ENCODE results near the gene RAPGEF2.
A peak's percentile ranks its signal among the peaks of the same experiment; 100 is the strongest.
"Not testable (repeated sequence)": the region's sequence is repeated elsewhere in the genome, so short reads cannot be mapped to it uniquely, and the experiment has no call there.

The RAPGEF2 gene

DNA sequence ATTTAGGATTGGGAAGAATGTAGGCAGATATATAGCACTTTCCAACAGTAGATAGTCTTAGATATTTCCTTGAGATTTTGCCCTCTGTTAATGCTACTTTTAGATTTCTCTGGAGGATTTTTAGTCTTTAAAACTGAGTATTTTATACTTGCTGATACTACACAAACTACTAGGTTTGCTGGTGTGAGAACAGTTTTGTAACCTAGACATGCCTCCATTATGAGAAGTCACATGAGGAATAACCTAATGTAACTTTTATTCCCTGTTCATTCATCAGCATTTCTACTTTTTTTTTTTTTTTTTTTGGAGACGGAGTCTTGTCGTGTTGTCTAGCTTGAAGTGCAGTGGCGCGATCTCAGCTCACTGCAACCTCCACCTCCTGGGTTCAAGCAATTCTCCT lies 137.2 kb downstream of the RAPGEF2 start:
- no peak for DNase-seq (ENCODE audit: low read depth)

DNA sequence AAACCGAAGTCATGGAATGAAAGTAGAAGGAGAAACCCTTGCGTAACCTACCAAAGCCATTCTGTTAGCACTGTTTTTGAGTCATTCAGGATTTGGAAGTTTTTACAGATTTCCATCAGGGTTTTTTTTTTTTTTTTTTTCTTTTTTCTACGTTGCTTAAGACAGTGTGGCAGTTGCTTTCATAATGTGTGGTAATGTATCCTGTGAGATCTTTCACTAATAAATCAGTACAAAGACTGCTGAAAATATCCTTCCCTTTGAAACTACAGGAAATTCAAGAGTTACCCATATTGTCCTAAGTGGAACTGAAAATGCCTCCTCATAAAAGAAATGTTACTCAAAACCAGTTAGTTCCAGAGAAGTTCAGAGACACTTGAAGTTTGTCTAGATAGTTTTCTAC lies 137.8 kb downstream of the RAPGEF2 start:
- peak; percentile 57 for DNase-seq (ENCODE audit: low read depth)

DNA sequence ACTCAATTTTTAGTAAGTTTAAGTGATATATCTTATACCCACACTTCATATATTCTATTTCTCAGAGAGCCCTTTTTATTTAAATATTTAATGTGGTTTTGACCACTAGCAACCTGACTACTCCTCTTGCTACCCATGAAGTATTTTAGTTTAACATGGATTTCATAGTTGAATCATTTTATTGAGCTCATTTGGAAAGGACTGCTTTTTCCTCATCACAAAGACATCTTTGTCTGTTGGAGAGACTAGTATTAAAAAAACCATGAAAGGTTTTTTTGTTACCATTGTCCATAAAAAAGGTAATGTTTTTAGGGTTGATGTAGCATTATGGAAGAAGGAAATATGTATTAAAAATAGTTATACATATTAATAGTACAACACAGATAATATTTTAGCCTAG lies 139.5 kb downstream of the RAPGEF2 start:
- DNase-seq (ENCODE audit: low read depth), result no peak

DNA sequence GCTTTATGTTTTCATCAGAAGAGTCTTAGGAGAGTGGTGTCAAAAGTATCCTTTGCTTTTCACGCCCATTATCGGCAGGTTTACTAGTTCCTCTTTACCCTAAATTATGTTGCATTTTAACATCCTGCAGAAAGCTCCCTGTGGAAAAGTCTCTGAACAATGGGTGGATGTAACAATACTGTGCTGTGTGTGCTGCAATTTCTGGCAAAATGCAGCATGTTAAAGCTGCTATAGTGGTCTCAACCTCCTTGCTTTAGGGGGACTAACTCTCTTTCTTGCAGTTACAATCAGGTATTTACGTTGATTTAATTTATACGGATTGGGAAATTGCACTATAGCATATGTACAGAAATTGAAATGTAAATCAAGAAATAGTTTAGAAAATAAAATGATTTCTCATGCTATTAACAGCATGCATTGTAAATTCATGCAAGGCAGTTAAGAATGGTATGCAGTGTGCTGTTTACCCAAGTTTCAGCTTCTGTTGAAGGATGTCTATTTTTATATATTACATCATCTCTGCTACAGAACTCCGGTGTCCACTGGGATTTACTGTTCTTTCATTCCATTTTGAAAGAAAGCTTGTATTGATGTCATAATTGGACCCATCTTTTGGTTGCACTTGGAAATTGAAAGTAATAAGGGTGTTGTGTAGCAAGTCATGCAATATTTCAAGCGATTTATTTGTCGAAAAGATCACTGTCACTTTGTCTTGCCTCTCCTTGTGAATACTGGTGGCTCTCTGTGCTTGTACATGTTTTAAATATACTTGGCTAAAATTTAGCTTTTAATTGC lies 145.7 kb downstream of the RAPGEF2 start:
- peak; percentile 40 for DNase-seq (ENCODE audit: low read depth)

DNA sequence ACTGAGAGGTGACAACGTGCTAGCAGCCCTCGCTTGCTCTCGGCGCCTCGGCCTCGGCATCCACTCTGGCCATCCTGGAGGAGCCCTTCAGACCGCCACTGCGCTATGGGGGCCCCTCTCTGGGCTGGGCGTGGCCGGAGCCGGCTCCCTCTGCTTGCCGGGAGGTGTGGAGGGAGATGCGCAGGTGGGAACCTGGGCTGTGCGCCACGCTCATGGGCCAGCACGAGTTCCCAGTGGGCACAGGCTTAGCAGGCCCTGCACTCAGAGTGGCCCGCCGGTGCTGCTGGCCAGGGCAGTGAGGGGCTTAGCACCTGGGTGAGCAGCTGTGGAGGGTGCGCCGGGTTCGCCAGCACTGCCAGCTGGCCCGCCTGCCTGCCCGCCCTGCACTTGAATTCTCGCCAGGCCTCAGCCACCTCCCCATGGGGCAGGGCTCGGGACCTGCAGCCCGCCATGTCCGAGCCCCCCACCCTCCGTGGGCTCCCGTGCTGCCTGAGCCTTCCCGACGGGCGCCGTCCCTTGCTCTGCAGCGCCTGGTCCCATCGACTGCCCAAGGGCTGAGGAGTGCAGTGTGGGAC lies 148.0 kb downstream of the RAPGEF2 start:
- DNase-seq (ENCODE audit: low read depth), result no peak

DNA sequence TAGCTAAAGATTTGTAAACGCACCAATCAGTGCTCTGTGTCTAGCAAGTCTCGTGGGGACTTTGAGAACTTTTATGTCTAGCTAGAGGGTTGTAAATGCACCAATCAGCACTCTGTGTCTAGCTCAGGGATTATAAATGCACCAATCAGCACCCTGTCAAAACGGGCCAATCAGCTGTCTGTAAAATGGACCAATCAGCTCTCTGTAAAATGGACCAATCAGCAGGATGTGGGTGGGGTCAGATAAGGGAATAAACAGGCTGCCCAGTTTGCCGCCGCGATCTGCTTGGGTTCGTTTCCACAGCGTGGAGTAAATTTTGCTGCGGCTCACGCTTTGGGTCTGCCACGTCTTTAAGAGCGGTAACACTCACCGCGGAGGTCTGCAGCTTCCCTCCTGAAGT lies 148.7 kb downstream of the RAPGEF2 start:
- DNase-seq (ENCODE audit: low read depth), result not testable (repeated sequence)

DNA sequence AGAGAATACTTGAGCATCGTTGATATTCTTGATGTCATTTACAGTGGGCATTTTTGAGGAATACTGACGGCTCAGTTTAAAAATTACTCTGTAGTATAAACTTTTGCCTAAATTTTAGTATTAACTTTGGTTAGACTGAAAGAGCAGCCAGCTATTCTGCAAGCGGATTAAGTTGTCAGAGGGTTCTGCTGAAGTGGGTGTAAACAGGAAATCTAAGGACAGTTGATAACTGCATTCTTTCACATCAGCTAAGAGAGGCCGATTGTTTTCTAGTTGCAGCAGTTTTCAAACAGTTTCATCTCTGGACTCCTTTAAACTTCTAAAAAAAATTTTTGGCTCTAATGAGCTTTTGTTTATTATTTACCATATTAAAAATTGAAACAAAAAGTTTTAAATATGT lies 149.6 kb downstream of the RAPGEF2 start:
- DNase-seq (ENCODE audit: low read depth), result no peak

DNA sequence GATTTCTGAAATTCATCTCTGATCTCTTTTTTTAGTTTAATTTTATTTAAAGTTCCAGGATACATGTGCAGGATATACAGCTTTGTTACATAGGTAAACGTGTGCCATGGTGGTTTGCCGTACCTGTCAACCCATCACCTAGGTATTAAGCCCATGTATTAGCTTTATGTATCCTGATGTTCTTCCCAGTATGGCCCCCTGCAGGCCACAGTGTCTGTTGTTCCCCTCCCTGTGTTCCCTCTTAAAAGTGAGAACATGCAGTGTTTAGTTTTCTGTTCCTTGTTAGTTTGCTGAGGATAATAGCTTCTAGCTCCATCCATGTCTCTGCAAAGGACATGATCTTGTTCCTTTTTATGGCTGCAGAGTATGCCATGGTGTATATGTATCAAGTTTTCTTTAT lies 153.2 kb downstream of the RAPGEF2 start:
- DNase-seq (ENCODE audit: low read depth), result no peak

DNA sequence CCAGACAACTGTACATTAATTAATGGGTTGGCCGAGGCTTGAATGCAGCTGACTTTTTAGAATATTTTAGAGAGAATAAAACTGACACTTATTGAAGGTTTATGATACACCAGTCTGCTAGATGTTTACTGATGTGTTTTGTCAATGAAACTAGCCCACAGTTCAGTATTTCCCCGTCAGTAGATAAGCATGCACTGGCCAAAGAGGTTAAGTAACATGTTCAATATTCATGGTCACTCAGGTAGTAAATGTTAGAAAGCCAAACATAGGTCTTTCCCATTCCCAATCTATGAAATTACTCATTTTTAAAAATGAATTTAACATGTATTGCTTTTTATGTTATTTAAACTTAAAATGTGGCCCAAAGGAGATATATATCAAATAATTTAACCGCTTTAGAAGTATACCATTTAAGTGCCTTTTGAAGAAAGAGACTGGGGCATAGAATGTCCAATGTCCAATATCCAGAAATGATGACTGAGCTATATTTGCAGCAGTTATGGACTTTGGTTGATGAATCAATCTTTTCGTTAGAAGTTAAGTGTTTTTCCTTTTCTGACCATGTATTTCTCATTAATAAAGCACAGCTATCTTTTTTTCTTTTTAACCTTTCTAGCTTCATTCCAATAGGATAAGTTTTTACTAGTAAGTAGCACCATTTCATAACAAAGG lies 156.1 kb downstream of the RAPGEF2 start:
- DNase-seq (ENCODE audit: low read depth), result no peak

DNA sequence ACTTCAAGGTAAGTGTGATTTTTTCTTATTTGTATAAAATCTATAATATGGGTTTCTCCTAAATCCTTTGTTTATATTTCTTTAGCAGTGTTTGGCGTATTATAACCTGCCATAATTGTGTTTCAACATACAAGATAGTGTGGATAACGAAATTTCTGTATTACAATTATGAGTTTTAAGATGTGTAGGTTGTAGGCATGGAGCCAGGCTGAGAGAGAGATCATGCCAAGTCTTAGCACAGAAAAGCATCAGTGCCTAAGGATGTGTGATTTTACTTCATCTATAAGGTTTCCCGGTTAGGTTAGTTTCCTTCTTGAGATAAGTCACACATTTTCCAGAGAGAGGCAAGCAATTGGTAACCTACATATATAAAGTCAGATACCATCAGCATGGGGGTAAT lies 161.2 kb downstream of the RAPGEF2 start:
- no peak for DNase-seq (ENCODE audit: low read depth)

DNA sequence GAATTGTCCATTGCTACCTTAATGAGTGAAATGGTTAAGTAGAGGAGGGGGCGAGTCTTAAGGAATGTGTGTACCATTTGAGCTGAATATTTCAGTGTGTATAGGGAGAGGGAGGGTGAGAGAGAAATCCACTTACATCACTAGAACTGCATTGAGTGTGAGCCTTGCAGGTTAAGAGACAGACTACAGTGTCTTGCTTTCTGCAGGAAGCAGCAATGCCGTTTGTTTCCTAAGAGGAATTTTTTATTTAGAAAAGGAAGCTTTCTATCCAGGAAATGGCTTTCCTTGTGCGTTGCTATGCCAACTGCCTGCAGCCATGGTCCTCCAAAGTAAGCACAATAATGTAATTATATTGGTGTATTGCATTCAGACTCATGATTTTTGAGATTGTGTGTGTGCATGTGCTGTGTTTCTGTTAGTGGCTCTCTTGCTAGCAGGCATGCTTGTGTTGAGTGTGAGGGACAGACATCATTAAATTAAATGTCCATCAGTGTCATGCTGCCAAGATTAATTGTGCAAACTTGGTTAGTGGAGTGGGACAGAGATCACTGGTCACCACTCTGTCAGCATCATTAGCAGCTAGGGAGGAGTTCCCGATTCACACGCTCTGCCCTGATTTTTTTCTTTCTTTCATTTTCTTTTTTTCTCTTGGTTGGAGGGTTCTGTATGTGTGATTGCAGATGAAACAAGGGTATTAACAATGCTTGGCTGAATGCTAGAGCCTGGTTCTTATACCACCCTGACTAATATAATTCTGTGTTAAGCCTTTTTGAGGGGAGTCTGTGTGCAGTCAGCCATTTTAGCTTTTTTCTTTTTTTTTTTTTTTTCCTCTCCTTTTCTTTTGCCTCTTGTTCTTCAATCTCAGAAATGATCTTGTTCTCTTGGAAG lies 164.3 kb downstream of the RAPGEF2 start:
- DNase-seq (ENCODE audit: low read depth), result no peak

DNA sequence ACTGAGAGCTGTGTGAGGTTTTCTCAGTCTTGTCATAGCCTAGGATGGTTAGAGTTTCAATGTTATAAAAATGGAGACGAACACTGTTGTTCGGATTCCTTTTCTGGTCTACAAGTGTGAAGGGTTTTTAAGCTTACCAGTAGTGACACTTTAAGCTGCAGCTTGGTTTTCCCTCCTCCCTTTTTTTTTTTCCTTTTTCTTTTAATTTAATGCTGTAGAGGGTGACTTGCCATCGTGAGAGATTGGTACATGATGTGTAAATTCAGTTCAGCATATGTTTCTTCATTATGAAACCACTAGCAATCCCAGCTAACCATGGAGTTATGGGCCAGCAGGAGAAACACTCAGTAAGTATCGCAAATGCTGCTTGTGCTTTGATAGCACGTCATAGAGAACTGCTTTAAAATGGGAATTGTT lies 165.0 kb downstream of the RAPGEF2 start:
- DNase-seq (ENCODE audit: low read depth), result no peak

DNA sequence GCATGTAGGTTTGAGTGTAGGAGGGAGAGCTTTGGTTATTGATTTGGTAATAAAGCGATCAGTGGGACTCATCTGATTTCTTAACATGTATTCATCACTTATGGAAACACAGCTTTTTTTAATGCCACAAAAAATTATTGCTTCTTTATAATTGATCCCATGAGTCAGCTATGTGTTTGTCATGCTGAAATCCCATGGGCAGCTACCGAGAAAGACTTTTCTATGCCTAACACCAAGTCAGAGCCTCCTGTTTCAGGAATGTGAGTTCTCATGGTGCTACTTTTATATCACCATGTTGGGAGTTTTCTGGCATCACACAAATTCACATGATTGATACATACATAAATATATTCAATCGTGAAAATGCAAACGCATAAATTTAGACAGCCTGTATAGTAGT lies 165.7 kb downstream of the RAPGEF2 start:
- DNase-seq (ENCODE audit: low read depth), result no peak

DNA sequence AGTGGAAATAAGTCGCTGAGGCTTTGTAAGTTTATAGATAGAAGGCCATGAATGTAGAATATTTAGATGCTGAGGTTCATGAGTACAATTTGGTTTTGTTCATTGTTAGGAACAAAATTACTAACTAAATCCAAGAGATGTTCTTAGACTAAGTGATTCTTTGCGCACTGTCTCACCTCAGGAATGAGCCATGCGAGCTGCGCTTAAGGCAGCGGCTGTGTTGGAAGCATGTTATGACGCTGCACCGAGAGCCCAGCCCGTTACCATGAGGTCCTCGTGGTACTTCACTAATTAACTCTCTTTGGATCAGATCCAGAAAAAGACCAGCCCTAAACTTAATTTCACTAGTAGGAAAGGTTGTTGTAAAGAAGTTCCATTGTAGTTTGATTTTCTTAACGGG lies 166.2 kb downstream of the RAPGEF2 start:
- DNase-seq (ENCODE audit: low read depth), result no peak

DNA sequence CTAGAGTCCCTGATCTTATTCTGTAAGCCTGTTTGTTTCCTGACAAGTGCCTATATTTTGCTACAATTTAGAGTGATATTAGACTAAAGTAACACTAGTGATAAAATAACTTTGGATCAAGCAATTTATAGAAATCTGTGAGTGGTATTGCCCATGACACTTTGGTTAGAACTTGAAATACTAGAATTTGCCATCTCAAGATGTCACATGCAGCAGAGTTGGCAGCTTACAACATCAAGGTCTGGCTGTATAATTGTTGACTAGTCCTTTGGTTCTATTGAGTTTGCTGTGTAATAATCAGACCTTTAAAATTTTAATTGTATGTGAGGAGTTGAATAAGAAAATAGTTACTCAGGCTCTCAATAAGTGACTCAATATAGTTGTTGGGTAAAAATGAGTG lies 167.1 kb downstream of the RAPGEF2 start:
- DNase-seq (ENCODE audit: low read depth), result no peak

DNA sequence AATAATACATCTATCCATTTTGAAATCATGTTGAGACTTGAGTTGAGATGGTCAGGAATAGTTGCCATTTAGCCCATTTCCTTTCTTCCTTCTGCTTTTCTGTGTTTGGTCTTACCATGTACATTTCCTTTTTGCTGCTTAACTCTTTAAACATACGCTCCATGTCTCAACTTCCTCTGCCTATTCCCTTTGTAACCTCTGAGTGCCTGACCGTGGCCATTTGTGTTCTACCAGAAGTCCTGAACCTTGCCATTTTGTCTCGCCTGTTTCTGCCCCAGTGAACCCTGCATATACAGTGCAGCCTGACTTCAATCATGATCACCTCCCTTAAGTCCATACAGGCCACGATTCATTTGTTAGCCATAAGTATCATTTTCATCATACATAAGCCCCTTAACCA lies 169.0 kb downstream of the RAPGEF2 start:
- DNase-seq (ENCODE audit: low read depth), result no peak

DNA sequence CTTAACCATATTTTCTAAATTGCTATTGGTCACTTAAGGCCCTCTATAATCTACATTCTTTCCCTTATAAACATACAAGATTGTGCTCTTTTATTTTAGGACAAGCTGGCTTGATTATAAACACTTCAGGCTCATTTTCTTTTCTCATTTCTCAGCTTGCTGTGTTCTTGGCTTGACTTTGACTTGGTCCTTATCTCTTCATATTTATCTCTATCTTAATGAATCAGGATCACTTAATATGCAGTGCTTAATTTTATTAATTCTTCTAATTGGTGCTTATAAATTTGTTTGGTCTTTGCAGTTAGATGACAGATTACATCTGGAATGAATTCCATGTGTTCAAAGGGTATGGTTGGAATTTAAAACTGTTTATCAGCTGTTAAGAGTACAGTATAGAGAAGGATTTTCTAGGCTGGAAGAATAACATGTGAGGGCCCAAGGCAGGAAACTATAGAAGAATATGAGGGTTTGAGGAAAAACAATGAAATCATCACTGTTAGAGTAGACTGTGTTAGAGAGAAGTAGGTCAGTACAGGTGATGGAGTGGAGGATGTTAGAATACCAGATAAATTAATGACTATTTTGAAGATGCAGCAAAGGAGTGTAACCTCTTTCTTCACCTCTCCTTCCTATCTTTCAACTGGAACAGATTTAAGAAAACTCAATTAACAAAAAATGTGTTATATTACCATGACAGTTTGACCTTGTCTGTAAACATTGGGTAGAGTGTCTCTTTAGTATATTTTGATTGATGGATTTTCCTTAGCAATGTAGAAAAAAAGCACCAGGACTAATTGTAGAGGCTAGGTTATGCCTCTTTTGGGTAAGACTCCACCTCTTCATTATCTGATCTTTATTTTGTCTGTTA lies 169.6 kb downstream of the RAPGEF2 start:
- DNase-seq (ENCODE audit: low read depth), result no peak

DNA sequence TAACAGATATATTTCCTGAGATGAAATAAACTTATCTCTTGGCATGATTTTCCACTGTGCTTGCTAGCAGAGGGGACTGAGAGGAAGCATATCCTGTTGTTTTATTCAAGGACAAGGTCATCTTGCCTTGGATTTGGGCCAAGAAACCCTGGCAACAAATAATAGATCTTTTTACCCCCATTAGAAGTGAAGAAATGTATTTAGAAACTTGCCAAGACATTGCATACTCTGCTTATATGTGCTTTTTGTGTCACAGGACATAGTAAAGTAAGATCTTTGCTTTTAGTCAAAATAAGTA lies 170.2 kb downstream of the RAPGEF2 start:
- DNase-seq (ENCODE audit: low read depth), result no peak

DNA sequence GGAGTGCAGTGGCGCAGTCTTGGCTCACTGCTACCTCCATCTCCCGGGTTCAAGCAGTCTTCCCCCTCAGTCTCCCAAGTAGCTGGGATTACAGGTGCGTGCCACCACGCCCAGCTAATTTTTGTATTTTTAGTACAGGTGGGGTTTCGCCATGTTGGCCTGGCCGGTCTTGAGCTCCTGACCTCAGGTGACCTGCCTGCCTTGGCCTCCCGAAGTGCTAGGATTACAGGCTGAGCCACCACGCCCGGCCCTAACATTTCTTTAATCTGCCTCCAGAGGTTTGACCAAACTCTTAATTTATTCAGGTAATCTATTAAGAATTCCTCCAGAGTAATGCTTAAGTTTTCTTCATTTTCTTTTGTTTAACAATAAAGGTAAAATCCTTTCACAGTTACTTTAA lies 171.0 kb downstream of the RAPGEF2 start:
- DNase-seq (ENCODE audit: low read depth), result no peak

DNA sequence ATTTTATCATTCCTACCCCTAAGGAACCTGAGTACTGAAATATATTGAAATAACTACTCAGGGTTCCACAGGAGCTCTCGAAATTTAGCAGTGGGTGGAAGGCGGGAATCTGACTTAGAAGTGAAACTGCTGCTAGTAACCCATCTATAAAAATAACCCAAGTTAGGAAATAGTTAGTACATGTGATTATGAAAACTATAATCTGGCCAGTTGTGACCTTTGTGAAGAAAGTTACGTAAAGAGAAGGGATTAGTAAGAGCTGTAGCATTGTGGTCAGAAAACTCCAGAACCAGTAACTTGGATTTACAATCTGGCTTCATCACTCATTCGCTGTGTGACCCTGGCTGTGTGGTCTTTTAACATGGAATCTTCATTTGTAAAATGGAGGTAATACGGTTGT lies 175.5 kb downstream of the RAPGEF2 start:
- DNase-seq (ENCODE audit: low read depth), result no peak

DNA sequence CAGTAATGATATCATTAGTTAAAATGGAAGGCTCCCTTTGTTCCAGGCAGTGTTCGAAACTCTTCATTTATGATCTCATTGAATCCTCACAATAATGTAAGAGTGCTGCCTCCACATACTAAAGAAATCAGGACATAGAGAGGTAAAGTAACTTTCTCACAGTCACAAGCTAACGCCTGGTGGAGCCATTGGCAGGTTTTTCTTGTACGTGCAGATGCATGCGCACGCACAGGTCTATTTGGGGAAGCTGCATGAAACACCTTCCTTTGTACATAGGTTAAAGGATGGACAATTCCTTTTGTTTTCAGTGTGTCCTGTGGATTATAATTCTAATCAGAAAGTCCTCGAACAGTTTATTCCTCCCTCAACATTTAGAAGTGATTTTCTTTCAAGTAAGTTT lies 176.2 kb downstream of the RAPGEF2 start:
- no peak for DNase-seq (ENCODE audit: low read depth)

Measured in GM04504 (cell line).